HepG2 (cell line): ENCODE results near the gene KIF3A. TPM values are rescaled to one million over a fixed set of nuclear protein-coding genes. Genes with fewer than 3 reads are reported as not detected.
A peak's percentile ranks its signal among the peaks of the same experiment; 100 is the strongest.

ENCODE experiments used
- ERF ChIP-seq: IDR thresholded peaks from 2 replicates; pipeline ENCODE4 v1.6.1; 2018; ENCODE audit warnings: missing biosample characterization, missing genetic modification reagents
- GATAD1 ChIP-seq: IDR thresholded peaks from 2 replicates; pipeline ENCODE4 v1.6.1; 2016; ENCODE audit warnings: missing genetic modification reagents, missing compliant biosample characterization
- HMG20B ChIP-seq: conservative IDR thresholded peaks from 2 replicates; pipeline ENCODE4 v1.6.1; 2016; ENCODE audit warnings: missing genetic modification reagents, missing compliant biosample characterization
- KLF12 ChIP-seq: sonication (generic); formaldehyde crosslinking; IDR thresholded peaks from 2 replicates; pipeline ENCODE4 v1.4.0; 2020; ENCODE audit warnings: missing genetic modification reagents, borderline replicate concordance
- KLF13 ChIP-seq: sonication (generic); formaldehyde crosslinking; IDR thresholded peaks from 2 replicates; pipeline ENCODE4 v1.4.0; 2020; ENCODE audit warnings: mild to moderate bottlenecking, missing genetic modification reagents
- MAZ ChIP-seq, 2 experiments: sonication (generic) in 1 of 2; formaldehyde crosslinking in 1 of 2; IDR thresholded peaks; 2 replicates each; pipeline versions ENCODE4 v1.5.0 to v1.6.1; 2012 to 2020; ENCODE audit warnings: low read depth in 2 of 2, mild to moderate bottlenecking in 2 of 2, borderline replicate concordance in 1 of 2, improper control_type of control experiment in 1 of 2, low read length in 1 of 2, missing genetic modification reagents in 1 of 2, moderate library complexity in 1 of 2
- PHF20 ChIP-seq: sonication (generic); formaldehyde crosslinking; IDR thresholded peaks from 2 replicates; pipeline ENCODE4 v1.5.0; 2020; ENCODE audit warnings: mild to moderate bottlenecking, missing genetic modification reagents
- RBAK ChIP-seq: sonication (generic); formaldehyde crosslinking; IDR thresholded peaks from 2 replicates; pipeline ENCODE4 v1.5.1; 2020; ENCODE audit warnings: mild to moderate bottlenecking, missing genetic modification reagents
- SAFB2 ChIP-seq: sonication (generic); formaldehyde crosslinking; IDR thresholded peaks from 2 replicates; pipeline ENCODE4 v1.5.1; 2020; ENCODE audit warnings: missing genetic modification reagents, low read depth, mild to moderate bottlenecking, borderline replicate concordance
- TCF7 ChIP-seq: sonication (generic); IDR thresholded peaks from 2 replicates; pipeline ENCODE4 v1.6.1; 2016; ENCODE audit warnings: antibody characterized with exemption, low read depth
- ZMYM3 ChIP-seq: sonication (generic); formaldehyde crosslinking; IDR thresholded peaks from 2 replicates; pipeline ENCODE4 v1.5.1; 2020; ENCODE audit warnings: mild to moderate bottlenecking, missing genetic modification reagents
- ZNF251 ChIP-seq: sonication (generic); formaldehyde crosslinking; IDR thresholded peaks from 2 replicates; pipeline ENCODE4 v1.9.0; 2021; ENCODE audit warnings: mild to moderate bottlenecking, missing genetic modification reagents
- ZNF547 ChIP-seq: sonication (generic); formaldehyde crosslinking; IDR thresholded peaks from 2 replicates; pipeline ENCODE4 v1.5.1; 2020; ENCODE audit warnings: mild to moderate bottlenecking, missing genetic modification reagents
- ZNF652 ChIP-seq: IDR thresholded peaks from 2 replicates; pipeline ENCODE4 v1.6.1; 2016; ENCODE audit warnings: low read depth, borderline replicate concordance
- polyA plus RNA-seq, 8 experiments: library from polyadenylated mRNA; depleted of rRNA in 3 of 8; stranded (reverse) in 7 of 8; unstranded in 1 of 8; fragments of >200 nt; fragmentation: Illumina TruSeq in 4 of 8; extraction: Trizol in 4 of 8; gene quantifications; 2 replicates each; pipeline versions ENCODE4 v1.2.1 to v1.2.3, GENCODE V29; 2011 to 2016; ENCODE audit warnings: low read depth in 4 of 8, missing spikeins in 1 of 8, mixed read lengths in 1 of 8; ENCODE audit not compliant: insufficient read depth in 1 of 8
- total RNA-seq, 5 experiments: library from RNA; depleted of rRNA; stranded (reverse); fragments of >200 nt; fragmentation: Illumina TruSeq; extraction: Trizol; gene quantifications; 2 replicates each; pipeline ENCODE4 v1.2.3, GENCODE V29; 2016; ENCODE audit warnings: low read depth in 1 of 5
- TF ChIP-seq, protein P1 (sequence below): sonication (generic); formaldehyde crosslinking; IDR thresholded peaks from 2 replicates; pipeline ENCODE4 v1.5.1; 2020; ENCODE audit warnings: mild to moderate bottlenecking, missing genetic modification reagents, moderate library complexity
- TF ChIP-seq, protein P2 (sequence below): IDR thresholded peaks from 2 replicates; pipeline ENCODE4 v1.6.1; 2016
- TF ChIP-seq, protein P3 (sequence below): sonication (generic); formaldehyde crosslinking; conservative IDR thresholded peaks from 2 replicates; pipeline ENCODE4 v1.4.0; 2020; ENCODE audit warnings: mild to moderate bottlenecking, missing genetic modification reagents, moderate library complexity
- TF ChIP-seq, protein P4 (sequence below): sonication (generic); formaldehyde crosslinking; IDR thresholded peaks from 2 replicates; pipeline ENCODE4 v1.5.1; 2020; ENCODE audit warnings: missing genetic modification reagents, mild to moderate bottlenecking, borderline replicate concordance

KIF3A gene
- total and polyA plus RNA-seq, 2 of the 13 experiments (the other 11 are each of a cell fraction or from before 2014, with no cell fraction given): 2.3 to 8.4 TPM

DNA sequence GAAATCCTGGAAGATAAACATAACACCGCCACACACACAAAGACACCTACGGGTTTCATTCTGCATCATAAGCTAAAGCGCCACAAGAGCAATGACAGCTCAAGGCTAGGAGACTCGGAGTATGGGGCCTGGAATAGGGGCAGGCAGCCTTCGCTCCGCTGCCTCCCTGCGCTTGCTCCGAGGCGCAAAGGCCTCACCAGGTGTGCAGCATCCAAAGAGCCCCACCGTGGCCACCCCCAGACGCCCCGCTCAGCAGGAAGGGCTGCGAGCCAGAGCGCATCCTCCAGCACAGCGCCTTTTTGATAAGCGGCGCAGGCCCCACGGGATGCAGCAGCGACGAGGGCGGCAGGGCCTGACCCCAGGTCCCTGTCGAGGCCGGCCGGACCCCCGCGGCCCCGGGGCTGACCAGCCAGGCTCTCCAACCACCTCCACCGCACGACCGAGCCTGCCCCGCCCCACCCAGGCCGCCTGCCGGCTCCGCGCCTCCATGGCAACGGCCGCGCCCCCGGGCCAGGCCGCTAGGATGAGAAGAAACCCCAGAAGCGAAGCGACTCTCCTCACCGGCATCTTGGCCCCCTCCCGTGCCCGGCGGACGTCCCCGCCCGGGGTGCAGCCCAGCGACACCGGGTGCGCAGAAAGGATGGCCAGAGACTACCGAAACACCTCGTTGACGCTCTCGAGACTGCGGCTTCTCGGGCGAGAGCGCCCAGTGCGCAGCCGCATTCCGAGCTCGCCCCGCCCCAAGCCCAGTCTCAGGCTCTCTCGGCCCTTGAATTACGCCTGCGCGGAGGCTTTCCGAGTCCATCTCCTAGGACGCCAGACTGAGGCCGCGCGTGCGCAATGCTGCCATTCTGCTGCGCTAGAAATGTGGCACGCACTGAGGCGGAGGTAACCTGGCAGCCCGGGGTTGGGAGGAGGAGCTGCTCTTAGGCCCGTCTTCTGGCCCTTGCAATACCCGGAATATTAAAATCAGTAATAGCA is at the start of gene KIF3A (continued):
- TF ChIP-seq, protein P1, sequence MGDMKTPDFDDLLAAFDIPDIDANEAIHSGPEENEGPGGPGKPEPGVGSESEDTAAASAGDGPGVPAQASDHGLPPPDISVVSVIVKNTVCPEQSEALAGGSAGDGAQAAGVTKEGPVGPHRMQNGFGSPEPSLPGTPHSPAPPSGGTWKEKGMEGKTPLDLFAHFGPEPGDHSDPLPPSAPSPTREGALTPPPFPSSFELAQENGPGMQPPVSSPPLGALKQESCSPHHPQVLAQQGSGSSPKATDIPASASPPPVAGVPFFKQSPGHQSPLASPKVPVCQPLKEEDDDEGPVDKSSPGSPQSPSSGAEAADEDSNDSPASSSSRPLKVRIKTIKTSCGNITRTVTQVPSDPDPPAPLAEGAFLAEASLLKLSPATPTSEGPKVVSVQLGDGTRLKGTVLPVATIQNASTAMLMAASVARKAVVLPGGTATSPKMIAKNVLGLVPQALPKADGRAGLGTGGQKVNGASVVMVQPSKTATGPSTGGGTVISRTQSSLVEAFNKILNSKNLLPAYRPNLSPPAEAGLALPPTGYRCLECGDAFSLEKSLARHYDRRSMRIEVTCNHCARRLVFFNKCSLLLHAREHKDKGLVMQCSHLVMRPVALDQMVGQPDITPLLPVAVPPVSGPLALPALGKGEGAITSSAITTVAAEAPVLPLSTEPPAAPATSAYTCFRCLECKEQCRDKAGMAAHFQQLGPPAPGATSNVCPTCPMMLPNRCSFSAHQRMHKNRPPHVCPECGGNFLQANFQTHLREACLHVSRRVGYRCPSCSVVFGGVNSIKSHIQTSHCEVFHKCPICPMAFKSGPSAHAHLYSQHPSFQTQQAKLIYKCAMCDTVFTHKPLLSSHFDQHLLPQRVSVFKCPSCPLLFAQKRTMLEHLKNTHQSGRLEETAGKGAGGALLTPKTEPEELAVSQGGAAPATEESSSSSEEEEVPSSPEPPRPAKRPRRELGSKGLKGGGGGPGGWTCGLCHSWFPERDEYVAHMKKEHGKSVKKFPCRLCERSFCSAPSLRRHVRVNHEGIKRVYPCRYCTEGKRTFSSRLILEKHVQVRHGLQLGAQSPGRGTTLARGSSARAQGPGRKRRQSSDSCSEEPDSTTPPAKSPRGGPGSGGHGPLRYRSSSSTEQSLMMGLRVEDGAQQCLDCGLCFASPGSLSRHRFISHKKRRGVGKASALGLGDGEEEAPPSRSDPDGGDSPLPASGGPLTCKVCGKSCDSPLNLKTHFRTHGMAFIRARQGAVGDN (CRISPR knock-in tag): peak; percentile 93
- TF ChIP-seq HMG20B (CRISPR knock-in tag): no peak
- no peak for TF ChIP-seq RBAK (CRISPR knock-in tag)
- TF ChIP-seq SAFB2: 0 out of 2 replicates have a peak, but pooled peaks have one; percentile 49
- no peak for TF ChIP-seq ZNF652 (CRISPR knock-in tag)
- TF ChIP-seq, protein P2, sequence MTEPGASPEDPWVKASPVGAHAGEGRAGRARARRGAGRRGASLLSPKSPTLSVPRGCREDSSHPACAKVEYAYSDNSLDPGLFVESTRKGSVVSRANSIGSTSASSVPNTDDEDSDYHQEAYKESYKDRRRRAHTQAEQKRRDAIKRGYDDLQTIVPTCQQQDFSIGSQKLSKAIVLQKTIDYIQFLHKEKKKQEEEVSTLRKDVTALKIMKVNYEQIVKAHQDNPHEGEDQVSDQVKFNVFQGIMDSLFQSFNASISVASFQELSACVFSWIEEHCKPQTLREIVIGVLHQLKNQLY (CRISPR knock-in tag): no peak
- TF ChIP-seq, protein P3, sequence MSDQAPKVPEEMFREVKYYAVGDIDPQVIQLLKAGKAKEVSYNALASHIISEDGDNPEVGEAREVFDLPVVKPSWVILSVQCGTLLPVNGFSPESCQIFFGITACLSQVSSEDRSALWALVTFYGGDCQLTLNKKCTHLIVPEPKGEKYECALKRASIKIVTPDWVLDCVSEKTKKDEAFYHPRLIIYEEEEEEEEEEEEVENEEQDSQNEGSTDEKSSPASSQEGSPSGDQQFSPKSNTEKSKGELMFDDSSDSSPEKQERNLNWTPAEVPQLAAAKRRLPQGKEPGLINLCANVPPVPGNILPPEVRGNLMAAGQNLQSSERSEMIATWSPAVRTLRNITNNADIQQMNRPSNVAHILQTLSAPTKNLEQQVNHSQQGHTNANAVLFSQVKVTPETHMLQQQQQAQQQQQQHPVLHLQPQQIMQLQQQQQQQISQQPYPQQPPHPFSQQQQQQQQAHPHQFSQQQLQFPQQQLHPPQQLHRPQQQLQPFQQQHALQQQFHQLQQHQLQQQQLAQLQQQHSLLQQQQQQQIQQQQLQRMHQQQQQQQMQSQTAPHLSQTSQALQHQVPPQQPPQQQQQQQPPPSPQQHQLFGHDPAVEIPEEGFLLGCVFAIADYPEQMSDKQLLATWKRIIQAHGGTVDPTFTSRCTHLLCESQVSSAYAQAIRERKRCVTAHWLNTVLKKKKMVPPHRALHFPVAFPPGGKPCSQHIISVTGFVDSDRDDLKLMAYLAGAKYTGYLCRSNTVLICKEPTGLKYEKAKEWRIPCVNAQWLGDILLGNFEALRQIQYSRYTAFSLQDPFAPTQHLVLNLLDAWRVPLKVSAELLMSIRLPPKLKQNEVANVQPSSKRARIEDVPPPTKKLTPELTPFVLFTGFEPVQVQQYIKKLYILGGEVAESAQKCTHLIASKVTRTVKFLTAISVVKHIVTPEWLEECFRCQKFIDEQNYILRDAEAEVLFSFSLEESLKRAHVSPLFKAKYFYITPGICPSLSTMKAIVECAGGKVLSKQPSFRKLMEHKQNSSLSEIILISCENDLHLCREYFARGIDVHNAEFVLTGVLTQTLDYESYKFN (CRISPR knock-in tag): no peak; the same call in none of the 2 replicates
- TF ChIP-seq KLF12 (CRISPR knock-in tag): peak; percentile 82; the same call in 1 of the 2 replicates
- TF ChIP-seq ERF (CRISPR knock-in tag): peak; percentile 50
- TF ChIP-seq ZMYM3 (CRISPR knock-in tag): no peak
- no peak; the same call in 1 of the 2 replicates for TF ChIP-seq ZNF547
- TF ChIP-seq, protein P4, sequence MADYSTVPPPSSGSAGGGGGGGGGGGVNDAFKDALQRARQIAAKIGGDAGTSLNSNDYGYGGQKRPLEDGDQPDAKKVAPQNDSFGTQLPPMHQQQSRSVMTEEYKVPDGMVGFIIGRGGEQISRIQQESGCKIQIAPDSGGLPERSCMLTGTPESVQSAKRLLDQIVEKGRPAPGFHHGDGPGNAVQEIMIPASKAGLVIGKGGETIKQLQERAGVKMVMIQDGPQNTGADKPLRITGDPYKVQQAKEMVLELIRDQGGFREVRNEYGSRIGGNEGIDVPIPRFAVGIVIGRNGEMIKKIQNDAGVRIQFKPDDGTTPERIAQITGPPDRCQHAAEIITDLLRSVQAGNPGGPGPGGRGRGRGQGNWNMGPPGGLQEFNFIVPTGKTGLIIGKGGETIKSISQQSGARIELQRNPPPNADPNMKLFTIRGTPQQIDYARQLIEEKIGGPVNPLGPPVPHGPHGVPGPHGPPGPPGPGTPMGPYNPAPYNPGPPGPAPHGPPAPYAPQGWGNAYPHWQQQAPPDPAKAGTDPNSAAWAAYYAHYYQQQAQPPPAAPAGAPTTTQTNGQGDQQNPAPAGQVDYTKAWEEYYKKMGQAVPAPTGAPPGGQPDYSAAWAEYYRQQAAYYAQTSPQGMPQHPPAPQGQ (CRISPR knock-in tag): no peak
- TF ChIP-seq ZNF251 (CRISPR knock-in tag): no peak
- no peak for TF ChIP-seq MAZ (IDR thresholded peaks at IDR 0.05; ENCODE audit: borderline replicate concordance, low read depth, low read length)
- peak; percentile 32; the same call in 1 of the 2 replicates for TF ChIP-seq MAZ (CRISPR knock-in tag; IDR thresholded peaks at IDR 0.05; ENCODE audit: low read depth)
- TF ChIP-seq KLF13 (CRISPR knock-in tag): no peak
- TF ChIP-seq PHF20 (CRISPR knock-in tag): peak; percentile 48; the same call in 1 of the 2 replicates
- peak; percentile 39; the same call in 1 of the 2 replicates for TF ChIP-seq GATAD1
- no peak for TF ChIP-seq TCF7
